Loucy (cell line): ENCODE data around the gene FAM50A.
A peak's percentile ranks its signal among the peaks of the same experiment; 100 is the strongest.

Source experiments
- H2AFZ ChIP-seq: fragments of 200-600 bp; sonication (generic); 2 replicates; pipeline ENCODE4 v1.6.0; 2016; ENCODE audit warnings: antibody characterized with exemption, mild to moderate bottlenecking, low read length, moderate library complexity
- H3F3A ChIP-seq: fragments of 200-600 bp; 2 replicates; pipeline ENCODE4 v1.6.0; 2016; ENCODE audit warnings: antibody characterized with exemption, low read depth, mild to moderate bottlenecking
- H3K27me3 ChIP-seq: fragments of 200-600 bp; sonication (generic); 2 replicates; pipeline ENCODE4 v1.6.1; 2014; ENCODE audit warnings: low read length, mild to moderate bottlenecking; ENCODE audit not compliant: insufficient read depth, poor library complexity, severe bottlenecking
- H3K36me3 ChIP-seq: fragments of 200-600 bp; sonication (generic); 2 replicates; pipeline ENCODE4 v1.6.1; 2016; ENCODE audit warnings: low read length; ENCODE audit not compliant: insufficient read depth
- H3K4me1 ChIP-seq: fragments of 200-600 bp; sonication (generic); 2 replicates; pipeline ENCODE4 v1.5.1; 2014; ENCODE audit warnings: low read length, mild to moderate bottlenecking; ENCODE audit not compliant: insufficient read depth, poor library complexity, severe bottlenecking
- H3K4me2 ChIP-seq: fragments of 200-600 bp; sonication (generic); 2 replicates; pipeline ENCODE4 v1.6.0; 2014; ENCODE audit warnings: antibody characterized with exemption, low read length, low read depth, mild to moderate bottlenecking; ENCODE audit not compliant: poor library complexity, severe bottlenecking
- H3K4me3 ChIP-seq: fragments of 200-600 bp; sonication (generic); 2 replicates; pipeline ENCODE4 v1.5.1; 2014; ENCODE audit warnings: low read length, mild to moderate bottlenecking, mixed read lengths; ENCODE audit not compliant: poor library complexity, severe bottlenecking
- H3K79me2 ChIP-seq: fragments of 200-600 bp; sonication (generic); 2 replicates; pipeline ENCODE4 v1.6.1; 2014; ENCODE audit warnings: low read length; ENCODE audit not compliant: insufficient read depth
- H3K9ac ChIP-seq: fragments of 200-600 bp; sonication (generic); 2 replicates; pipeline ENCODE4 v1.6.0; 2014; ENCODE audit warnings: mild to moderate bottlenecking, low read depth, low read length, moderate library complexity; ENCODE audit not compliant: poor library complexity, severe bottlenecking
- H3K9me2 ChIP-seq: fragments of 200-600 bp; sonication (generic); replicated peaks from 2 replicates; pipeline ENCODE4 v1.6.1; 2016; ENCODE audit warnings: low read depth, low read length, mixed read lengths
- H3K9me3 ChIP-seq: fragments of 200-600 bp; sonication (generic); 2 replicates; pipeline ENCODE4 v1.6.1; 2014; ENCODE audit warnings: mild to moderate bottlenecking, antibody characterized with exemption, low read length, low read depth; ENCODE audit not compliant: insufficient read depth
- H4K20me1 ChIP-seq: fragments of 200-600 bp; sonication (generic); 2 replicates; pipeline ENCODE4 v1.6.0; 2014; ENCODE audit warnings: antibody characterized with exemption, low read length, mild to moderate bottlenecking; ENCODE audit not compliant: insufficient read depth, poor library complexity, severe bottlenecking
- EZH2phosphoT487 ChIP-seq: fragments of 200-600 bp; IDR thresholded peaks from 2 replicates; pipeline ENCODE4 v1.6.1; 2018; ENCODE audit warnings: antibody characterized with exemption, mild to moderate bottlenecking, moderate library complexity, borderline replicate concordance
- TF ChIP-seq, protein P1 (sequence below): fragments of 200-600 bp; sonication (generic); conservative IDR thresholded peaks from 2 replicates; pipeline ENCODE4 v1.5.1; 2014; ENCODE audit warnings: mild to moderate bottlenecking, antibody characterized with exemption, low read length

FAM50A gene

GRCh38 chrX:154452823-154453222, 8.9 kb downstream of the FAM50A start:
- H3K4me3 ChIP-seq: no peak overlapping the region
- H3K9me2 ChIP-seq: no peaks in the 10 kb centered on the region
- H3K27me3 ChIP-seq: no peaks in the 10 kb centered on the region
- TF ChIP-seq, protein P1, sequence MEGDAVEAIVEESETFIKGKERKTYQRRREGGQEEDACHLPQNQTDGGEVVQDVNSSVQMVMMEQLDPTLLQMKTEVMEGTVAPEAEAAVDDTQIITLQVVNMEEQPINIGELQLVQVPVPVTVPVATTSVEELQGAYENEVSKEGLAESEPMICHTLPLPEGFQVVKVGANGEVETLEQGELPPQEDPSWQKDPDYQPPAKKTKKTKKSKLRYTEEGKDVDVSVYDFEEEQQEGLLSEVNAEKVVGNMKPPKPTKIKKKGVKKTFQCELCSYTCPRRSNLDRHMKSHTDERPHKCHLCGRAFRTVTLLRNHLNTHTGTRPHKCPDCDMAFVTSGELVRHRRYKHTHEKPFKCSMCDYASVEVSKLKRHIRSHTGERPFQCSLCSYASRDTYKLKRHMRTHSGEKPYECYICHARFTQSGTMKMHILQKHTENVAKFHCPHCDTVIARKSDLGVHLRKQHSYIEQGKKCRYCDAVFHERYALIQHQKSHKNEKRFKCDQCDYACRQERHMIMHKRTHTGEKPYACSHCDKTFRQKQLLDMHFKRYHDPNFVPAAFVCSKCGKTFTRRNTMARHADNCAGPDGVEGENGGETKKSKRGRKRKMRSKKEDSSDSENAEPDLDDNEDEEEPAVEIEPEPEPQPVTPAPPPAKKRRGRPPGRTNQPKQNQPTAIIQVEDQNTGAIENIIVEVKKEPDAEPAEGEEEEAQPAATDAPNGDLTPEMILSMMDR: no peak
- TF ChIP-seq EZH2phosphoT487: no peak
- H3K4me1 ChIP-seq: no peaks in the 10 kb centered on the region
- no peaks in the 10 kb centered on the region for H3K79me2 ChIP-seq
- H4K20me1 ChIP-seq: no peaks in the 10 kb centered on the region
- H3K9me3 ChIP-seq: no peaks in the 10 kb centered on the region
- H2AFZ ChIP-seq: no peak overlapping the region
- no peaks in the 10 kb centered on the region for H3F3A ChIP-seq
- no peak overlapping the region for H3K9ac ChIP-seq
- H3K36me3 ChIP-seq: no peaks in the 10 kb centered on the region
- no peak overlapping the region for H3K4me2 ChIP-seq

DNA sequence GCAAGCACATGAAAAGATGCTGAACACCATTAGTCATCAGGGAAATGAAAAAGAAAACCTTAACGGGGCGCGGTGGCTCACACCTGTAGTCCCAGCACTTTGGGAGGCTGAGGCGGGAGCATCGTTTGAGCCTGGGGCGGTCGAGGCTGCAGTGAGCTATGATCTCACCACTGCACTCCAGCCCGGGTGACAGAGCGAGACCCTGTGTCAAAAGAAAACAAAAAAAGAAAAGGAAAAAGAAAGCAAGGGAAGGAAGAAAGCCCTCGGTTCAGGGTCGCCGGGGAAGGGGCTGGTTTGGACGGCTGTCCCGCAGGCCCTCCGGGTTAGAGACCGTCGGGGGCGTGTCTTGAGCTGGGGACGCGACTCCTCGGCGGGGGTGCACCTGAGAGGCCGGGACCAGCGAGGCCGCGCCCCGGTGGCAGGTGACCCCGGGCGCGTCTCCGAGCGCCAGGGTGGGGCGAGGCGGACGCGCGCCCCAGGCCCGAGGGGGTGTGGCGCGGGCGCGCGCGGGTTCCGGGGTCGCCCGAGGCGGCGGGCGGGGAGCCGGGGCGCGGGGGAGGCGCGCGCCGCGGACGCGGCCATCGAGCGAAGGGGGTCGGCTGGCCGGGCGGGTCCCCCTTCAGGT, 13.7 kb downstream of the FAM50A start:
- H3K36me3 ChIP-seq: no peaks in the 10 kb centered on the region
- peak overlapping the region; percentile 81; the same call in 1 of the 2 replicates for H2AFZ ChIP-seq
- H3K9ac ChIP-seq: no peak overlapping the region
- no peaks in the 10 kb centered on the region for H3K27me3 ChIP-seq
- H3K4me2 ChIP-seq: peak overlapping the region; percentile 58
- no peaks in the 10 kb centered on the region for H3K4me1 ChIP-seq
- no peaks in the 10 kb centered on the region for H4K20me1 ChIP-seq
- H3K9me2 ChIP-seq: no peaks in the 10 kb centered on the region
- no peaks in the 10 kb centered on the region for H3K9me3 ChIP-seq
- peaks cover 8% of the 10 kb centered on the region; the same call in 1 of the 2 replicates for H3K79me2 ChIP-seq
- no peaks in the 10 kb centered on the region for H3F3A ChIP-seq
- no peak for TF ChIP-seq EZH2phosphoT487
- TF ChIP-seq, protein P1: no peak
- peak overlapping the region; percentile 81 for H3K4me3 ChIP-seq

DNA sequence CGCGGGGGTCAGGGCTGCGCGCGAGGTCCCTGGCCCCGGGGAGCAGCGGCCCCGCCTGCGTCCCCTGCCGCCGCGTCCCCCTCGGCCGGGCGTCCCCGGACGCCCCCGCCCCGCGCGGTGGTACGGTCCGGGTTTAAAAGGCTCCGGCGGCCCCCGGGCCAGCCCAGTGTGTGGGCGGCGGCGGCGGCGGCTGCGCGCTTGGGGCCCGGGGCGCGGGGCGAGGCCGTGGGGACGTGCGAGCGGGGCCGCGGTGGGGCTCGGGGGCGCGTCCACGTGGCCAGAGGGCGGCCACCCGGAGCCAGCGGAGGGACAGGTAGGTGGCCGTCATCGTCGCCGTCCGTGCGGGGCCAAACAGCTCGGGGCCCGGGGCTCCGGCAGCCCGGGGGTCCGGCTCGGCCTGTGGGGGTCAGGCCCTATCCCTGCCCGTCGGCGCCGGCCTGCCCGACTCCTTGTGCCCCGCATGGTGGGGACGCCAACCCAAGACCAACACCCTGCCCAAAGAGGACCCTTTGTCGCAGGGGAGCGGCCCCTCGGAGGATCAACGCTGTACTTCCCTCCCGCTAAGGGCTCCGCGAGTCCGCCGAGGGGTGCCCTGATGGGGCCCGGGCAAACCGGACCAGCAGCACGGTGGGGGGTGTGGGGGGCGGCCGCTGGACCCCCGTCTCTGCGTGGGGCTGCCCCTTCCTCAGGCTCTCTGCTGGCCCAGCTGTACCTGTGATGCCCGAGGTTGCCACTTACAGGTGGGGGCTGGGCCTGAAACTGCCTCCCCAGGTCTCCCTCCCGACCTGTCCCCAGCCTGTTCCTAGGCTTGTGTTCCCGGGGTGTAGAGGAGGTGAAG, 14.4 kb downstream of the FAM50A start, which contains the start of gene PLXNA3:
TSS of gene PLXNA3 (plus strand) at position 166 of the 838 bp plus-strand sequence. CDS start 1,903 bp downstream, outside the sequence.
- no peaks in the 10 kb centered on the region for H3K36me3 ChIP-seq
- peak within 1 kb of the TSS; percentile 70 for H3K9ac ChIP-seq
- peak within 1 kb of the TSS; percentile 77 for H3K4me2 ChIP-seq
- H3K9me3 ChIP-seq: no peaks in the 10 kb centered on the region
- H3K27me3 ChIP-seq: no peaks in the 10 kb centered on the region
- H3K9me2 ChIP-seq: no peaks in the 10 kb centered on the region
- H2AFZ ChIP-seq: peak within 1 kb of the TSS; percentile 81; the same call in 1 of the 2 replicates
- no peaks in the 10 kb centered on the region for H3K4me1 ChIP-seq
- TF ChIP-seq, protein P1: no peak
- TF ChIP-seq EZH2phosphoT487: no peak
- H3K79me2 ChIP-seq: peaks cover 8% of the 10 kb centered on the region; the same call in 1 of the 2 replicates
- H3F3A ChIP-seq: no peaks in the 10 kb centered on the region
- no peaks in the 10 kb centered on the region for H4K20me1 ChIP-seq
- H3K4me3 ChIP-seq: peak within 1 kb of the TSS; percentile 81
